Hepatocyte (in vitro differentiated cells): ENCODE results near the gene PLA2G4E.

ENCODE experiments used
- EZH2 ChIP-seq: fragments of 200-600 bp; sonication (generic); IDR thresholded peaks from 2 replicates; pipeline ENCODE4 v1.6.1; 2016; ENCODE audit warnings: antibody characterized with exemption, mild to moderate bottlenecking, borderline replicate concordance
- EZH2phosphoT487 ChIP-seq: fragments of 200-600 bp; sonication (generic); IDR thresholded peaks from one replicate; pipeline ENCODE4 v1.6.1; 2018; ENCODE audit warnings: antibody characterized with exemption, mild to moderate bottlenecking, low read depth, moderate library complexity; ENCODE audit not compliant: unreplicated experiment, severe bottlenecking
- TF ChIP-seq, protein P1 (sequence below): fragments of 200-600 bp; sonication (generic); IDR thresholded peaks from 2 replicates; pipeline ENCODE4 v1.5.1; 2016; ENCODE audit warnings: antibody characterized with exemption, mild to moderate bottlenecking; ENCODE audit not compliant: poor library complexity

DNA sequence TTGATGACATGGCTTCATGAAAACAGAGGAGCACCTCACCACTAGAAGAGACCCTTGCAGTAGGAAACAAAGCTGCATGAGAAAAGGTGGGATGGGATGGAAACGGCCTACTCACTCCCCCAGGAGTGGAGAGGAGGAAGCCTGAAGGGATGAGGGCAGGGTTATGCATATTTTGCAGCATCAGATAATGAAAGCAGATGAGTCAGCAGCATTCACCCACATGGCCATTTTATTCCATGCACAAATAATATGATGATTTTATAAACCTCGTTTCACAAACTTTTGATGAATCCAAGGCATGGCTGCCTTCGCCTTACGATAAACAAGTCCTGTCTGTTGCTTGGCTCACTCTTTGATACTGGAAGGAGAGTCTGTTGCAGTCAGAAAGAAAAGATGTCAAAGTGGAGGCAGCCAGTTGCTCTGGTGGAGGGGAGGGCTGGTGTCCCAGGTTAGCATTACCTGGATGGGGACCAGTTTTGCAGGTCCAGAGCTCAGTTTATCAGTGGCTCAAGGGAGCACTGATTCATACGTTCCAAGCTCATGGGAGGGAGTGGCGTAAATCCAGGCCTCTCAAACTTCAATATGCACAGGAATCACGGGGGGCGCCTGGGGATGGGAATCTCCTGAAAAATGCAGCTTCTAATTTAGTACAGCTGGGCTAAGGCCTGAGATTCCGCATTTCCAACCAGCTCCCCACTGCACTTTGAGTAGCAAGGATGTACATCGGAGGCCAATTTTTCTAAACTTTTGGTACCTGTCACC lies 39.3 kb downstream of the PLA2G4E start:
- TF ChIP-seq, protein P1, sequence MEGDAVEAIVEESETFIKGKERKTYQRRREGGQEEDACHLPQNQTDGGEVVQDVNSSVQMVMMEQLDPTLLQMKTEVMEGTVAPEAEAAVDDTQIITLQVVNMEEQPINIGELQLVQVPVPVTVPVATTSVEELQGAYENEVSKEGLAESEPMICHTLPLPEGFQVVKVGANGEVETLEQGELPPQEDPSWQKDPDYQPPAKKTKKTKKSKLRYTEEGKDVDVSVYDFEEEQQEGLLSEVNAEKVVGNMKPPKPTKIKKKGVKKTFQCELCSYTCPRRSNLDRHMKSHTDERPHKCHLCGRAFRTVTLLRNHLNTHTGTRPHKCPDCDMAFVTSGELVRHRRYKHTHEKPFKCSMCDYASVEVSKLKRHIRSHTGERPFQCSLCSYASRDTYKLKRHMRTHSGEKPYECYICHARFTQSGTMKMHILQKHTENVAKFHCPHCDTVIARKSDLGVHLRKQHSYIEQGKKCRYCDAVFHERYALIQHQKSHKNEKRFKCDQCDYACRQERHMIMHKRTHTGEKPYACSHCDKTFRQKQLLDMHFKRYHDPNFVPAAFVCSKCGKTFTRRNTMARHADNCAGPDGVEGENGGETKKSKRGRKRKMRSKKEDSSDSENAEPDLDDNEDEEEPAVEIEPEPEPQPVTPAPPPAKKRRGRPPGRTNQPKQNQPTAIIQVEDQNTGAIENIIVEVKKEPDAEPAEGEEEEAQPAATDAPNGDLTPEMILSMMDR: no peak
- TF ChIP-seq EZH2 (no peak), EZH2phosphoT487 (no peak)
